Measurements from ENCODE around the gene VEGFC. TPM values are rescaled to one million over a fixed set of nuclear protein-coding genes. Genes with fewer than 3 reads are reported as not detected.

Gene VEGFC
- total RNA-seq, 2 donors from 2014 or later, result 1.3 to 3.6 TPM

DNA sequence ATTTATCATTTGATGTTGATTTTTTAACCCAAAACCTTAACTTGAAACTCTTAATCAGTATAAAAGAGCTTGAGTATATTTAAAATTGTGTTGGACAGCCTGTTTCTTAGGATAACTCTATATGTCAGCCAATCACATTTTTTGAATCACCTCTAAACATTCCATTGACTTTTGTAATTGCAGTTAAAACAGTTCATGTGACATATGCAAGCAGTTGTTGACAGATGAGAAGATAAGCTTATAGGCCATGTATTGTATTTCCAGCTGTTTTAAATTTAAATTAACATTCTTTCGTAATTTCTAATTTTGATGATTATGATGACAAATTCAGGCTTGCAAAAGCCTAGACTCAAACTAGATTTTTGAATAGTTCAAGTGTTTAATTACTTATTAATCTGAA, 17.4 kb downstream of the VEGFC start:
- Histone ChIP-seq H3K27ac (no peak overlapping the region), H3K27me3 (no peaks in the 10 kb centered on the region), H3K4me1 (no peaks in the 10 kb centered on the region), H3K4me3 (no peak overlapping the region), H3K36me3 (replicated peaks in 1 of 2; ENCODE audit: insufficient read depth in 1 of 2, low read depth in 2 of 2) (no peaks in the 10 kb centered on the region), H3K9me3 (no peaks in the 10 kb centered on the region)
- TF ChIP-seq, protein P1, sequence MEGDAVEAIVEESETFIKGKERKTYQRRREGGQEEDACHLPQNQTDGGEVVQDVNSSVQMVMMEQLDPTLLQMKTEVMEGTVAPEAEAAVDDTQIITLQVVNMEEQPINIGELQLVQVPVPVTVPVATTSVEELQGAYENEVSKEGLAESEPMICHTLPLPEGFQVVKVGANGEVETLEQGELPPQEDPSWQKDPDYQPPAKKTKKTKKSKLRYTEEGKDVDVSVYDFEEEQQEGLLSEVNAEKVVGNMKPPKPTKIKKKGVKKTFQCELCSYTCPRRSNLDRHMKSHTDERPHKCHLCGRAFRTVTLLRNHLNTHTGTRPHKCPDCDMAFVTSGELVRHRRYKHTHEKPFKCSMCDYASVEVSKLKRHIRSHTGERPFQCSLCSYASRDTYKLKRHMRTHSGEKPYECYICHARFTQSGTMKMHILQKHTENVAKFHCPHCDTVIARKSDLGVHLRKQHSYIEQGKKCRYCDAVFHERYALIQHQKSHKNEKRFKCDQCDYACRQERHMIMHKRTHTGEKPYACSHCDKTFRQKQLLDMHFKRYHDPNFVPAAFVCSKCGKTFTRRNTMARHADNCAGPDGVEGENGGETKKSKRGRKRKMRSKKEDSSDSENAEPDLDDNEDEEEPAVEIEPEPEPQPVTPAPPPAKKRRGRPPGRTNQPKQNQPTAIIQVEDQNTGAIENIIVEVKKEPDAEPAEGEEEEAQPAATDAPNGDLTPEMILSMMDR (IDR thresholded peaks at IDR 0.05), result no peak
- TF ChIP-seq POLR2A (IDR thresholded peaks at IDR 0.05), result no peak
- intact Hi-C loops (cut with DNase I), result no loop called here
- DNase-seq (no peak), ATAC-seq (no peak)
- WGBS, 2 donors, result 59 to 75% methylated on average over 1 of the region's 1 CpG

DNA sequence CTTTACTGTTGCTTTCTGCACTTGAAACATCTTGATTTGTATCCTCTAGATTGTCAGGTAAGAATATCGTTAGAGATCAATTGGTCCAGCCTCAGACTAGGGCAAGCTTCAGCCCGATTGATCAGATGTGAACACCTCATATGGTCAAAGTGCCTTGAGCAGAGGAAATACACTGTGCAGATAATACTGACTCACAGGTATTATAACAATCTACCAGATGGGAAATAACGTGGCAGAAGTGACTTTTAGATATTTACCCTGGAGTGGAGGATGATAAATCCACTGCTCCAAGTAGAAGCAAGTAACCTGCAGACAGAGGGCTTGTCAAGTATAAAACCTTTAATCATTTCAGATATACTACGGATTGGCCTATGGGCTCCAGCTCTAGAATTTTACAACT, 17.9 kb downstream of the VEGFC start:
- WGBS, 2 donors, result 41 to 44% methylated on average over 4 of the region's 4 CpGs
- no peaks in the 10 kb centered on the region for H3K4me1 ChIP-seq
- intact Hi-C loops (cut with DNase I), result no loop called here
- no peak for DNase-seq
- TF ChIP-seq, protein P1 (IDR thresholded peaks at IDR 0.05), result no peak
- no peak for TF ChIP-seq POLR2A (IDR thresholded peaks at IDR 0.05)
- no peak overlapping the region for H3K4me3 ChIP-seq
- H3K9me3 ChIP-seq, result no peaks in the 10 kb centered on the region
- no peak for ATAC-seq
- H3K27me3 ChIP-seq, result no peaks in the 10 kb centered on the region
- no peaks in the 10 kb centered on the region for H3K36me3 ChIP-seq (replicated peaks in 1 of 2; ENCODE audit: insufficient read depth in 1 of 2, low read depth in 2 of 2)
- H3K27ac ChIP-seq, result no peak overlapping the region

DNA sequence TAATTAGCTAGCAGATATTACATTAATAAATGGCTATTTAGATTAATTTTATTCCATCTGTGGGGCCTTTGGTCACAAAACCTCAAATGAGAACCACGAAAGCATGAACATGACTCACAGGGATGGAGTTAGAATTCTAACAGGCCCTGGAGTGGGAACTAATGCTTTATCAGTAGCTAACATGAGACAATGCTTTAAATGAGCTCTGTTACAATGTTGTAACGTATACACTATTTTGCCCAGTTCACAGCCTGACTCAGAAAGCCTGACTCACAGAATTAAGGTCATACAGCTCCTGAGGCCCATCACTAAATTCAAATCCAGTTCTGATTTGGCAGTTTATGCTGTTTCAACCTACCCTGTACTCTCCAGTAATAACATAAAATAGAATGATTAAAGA, 23.2 kb downstream of the VEGFC start:
- WGBS, 2 donors, result 48 to 49% methylated on average over 2 of the region's 2 CpGs
- no peaks in the 10 kb centered on the region for H3K27me3 ChIP-seq
- intact Hi-C loops (cut with DNase I), result no loop called here
- DNase-seq (no peak), ATAC-seq (no peak)
- no peak overlapping the region for H3K4me3 ChIP-seq
- TF ChIP-seq, protein P1 (IDR thresholded peaks at IDR 0.05), result no peak
- no peak for TF ChIP-seq POLR2A (IDR thresholded peaks at IDR 0.05)
- no peaks in the 10 kb centered on the region for H3K4me1 ChIP-seq
- no peaks in the 10 kb centered on the region for H3K36me3 ChIP-seq (replicated peaks in 1 of 2; ENCODE audit: insufficient read depth in 1 of 2, low read depth in 2 of 2)
- H3K27ac ChIP-seq, result no peak overlapping the region
- no peaks in the 10 kb centered on the region for H3K9me3 ChIP-seq

DNA sequence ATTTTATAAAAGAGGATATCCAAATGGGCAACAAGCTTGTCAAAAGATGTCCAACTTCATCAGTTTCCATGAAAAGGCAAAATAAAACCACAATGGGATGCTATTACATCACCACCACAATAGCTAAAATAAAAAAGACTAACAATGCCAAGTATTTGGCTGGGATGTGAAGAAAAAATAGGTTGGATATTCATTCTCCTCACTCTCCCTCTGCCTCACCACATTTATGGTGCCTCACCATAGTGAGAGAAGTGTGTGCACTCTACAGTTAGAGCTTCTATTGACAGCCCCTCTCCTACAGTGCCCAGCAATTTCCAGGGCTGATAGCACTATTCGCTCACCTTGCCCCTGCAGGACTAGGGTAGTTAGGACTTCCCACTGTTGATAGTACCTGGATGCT, 25.5 kb downstream of the VEGFC start:
- no peaks in the 10 kb centered on the region for H3K4me1 ChIP-seq
- DNase-seq, result no peak
- no peak overlapping the region for H3K27ac ChIP-seq
- H3K4me3 ChIP-seq, result no peak overlapping the region
- no peak for TF ChIP-seq POLR2A (IDR thresholded peaks at IDR 0.05)
- TF ChIP-seq, protein P1 (IDR thresholded peaks at IDR 0.05), result no peak
- ATAC-seq, result no peak
- no peaks in the 10 kb centered on the region for H3K36me3 ChIP-seq (replicated peaks in 1 of 2; ENCODE audit: insufficient read depth in 1 of 2, low read depth in 2 of 2)
- WGBS, 2 donors, result 50 to 92% methylated on average over 1 of the region's 1 CpG
- no peaks in the 10 kb centered on the region for H3K27me3 ChIP-seq
- intact Hi-C loops (cut with DNase I), result no loop called here
- no peaks in the 10 kb centered on the region for H3K9me3 ChIP-seq

DNA sequence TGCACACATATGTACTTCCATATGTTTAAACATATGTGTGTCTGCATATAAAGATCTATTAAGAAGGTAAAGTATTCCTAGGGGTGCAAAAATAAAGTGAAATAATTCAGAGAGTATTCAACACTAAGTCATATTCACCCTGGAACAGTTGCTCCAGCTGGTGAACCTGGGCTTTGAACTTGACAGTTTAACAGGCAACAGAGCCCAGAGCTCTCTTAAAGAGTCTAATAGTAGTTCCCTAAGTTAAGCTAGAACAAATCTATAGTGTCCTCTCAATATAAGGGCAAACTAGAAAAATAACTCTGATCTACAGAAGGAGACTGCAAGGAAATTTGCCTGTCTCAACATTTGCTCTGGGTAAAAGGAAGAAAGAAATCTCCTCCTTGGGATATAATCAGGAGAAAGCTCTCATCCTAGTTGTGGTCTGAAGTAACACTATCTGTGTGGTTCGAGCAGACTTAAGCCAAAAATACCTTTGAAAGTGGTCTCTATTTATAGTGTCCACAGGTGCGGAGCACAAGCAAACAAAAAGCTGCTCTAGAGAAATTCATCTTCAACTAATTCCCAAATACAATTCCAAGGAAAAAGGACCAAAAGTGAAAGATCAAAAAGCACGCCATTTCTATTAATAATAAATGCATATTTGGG, 29.9 kb downstream of the VEGFC start:
- no peaks in the 10 kb centered on the region for H3K27me3 ChIP-seq
- no peak overlapping the region for H3K27ac ChIP-seq
- intact Hi-C loops (cut with DNase I), result no loop called here
- WGBS, 2 donors, result 36 to 43% methylated on average over 3 of the region's 3 CpGs
- TF ChIP-seq, protein P1 (IDR thresholded peaks at IDR 0.05), result no peak
- no peak for TF ChIP-seq POLR2A (IDR thresholded peaks at IDR 0.05)
- no peak overlapping the region for H3K4me3 ChIP-seq
- no peak for ATAC-seq
- no peaks in the 10 kb centered on the region for H3K9me3 ChIP-seq
- no peaks in the 10 kb centered on the region for H3K36me3 ChIP-seq (replicated peaks in 1 of 2; ENCODE audit: insufficient read depth in 1 of 2, low read depth in 2 of 2)
- no peak for DNase-seq
- no peaks in the 10 kb centered on the region for H3K4me1 ChIP-seq
